Skin of body (tissue), 2 donors: ENCODE results near the gene TMEM175. TPM values are rescaled to one million over a fixed set of nuclear protein-coding genes. Genes with fewer than 3 reads are reported as not detected.

Source experiments
- DNase-seq: peaks from one replicate; lab custom pipeline; 2025; lab: John Stamatoyannopoulos, UW
- total RNA-seq: library from RNA; depleted of rRNA; stranded (reverse); fragments of >200 nt; gene quantifications from one replicate; pipeline ENCODE4 v1.2.3, GENCODE V29; 2014

Gene TMEM175
- total RNA-seq, 1 donor from 2014 or later, result 25.4 TPM

DNA sequence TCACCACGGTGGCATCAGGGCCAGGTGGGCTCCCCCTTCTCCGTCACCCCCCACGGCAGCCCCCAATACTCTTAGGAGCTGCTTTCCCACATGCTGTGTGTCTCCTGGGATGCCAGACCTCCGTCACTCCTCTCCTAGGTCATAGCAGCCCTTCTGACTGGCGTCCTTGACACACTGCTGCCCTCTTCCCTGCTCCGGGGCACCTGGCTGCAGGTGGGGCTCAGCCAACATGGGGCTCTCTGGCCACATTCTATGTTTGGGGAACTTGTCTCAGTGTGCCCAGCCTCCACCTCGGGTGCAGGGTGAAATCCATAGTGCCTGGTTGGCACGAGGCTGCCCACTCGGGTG, 13.8 kb downstream of the TMEM175 start:
- no peak for DNase-seq

GRCh38 chr4:946517-947471, 14.5 kb downstream of the TMEM175 start:
- no peak for DNase-seq

- no peak for DNase-seq
Measured at GRCh38 chr4:947491-947971, 15.3 kb downstream of the TMEM175 start.

- DNase-seq, result no peak
Measured at GRCh38 chr4:948101-948935, 16.1 kb downstream of the TMEM175 start.

DNA sequence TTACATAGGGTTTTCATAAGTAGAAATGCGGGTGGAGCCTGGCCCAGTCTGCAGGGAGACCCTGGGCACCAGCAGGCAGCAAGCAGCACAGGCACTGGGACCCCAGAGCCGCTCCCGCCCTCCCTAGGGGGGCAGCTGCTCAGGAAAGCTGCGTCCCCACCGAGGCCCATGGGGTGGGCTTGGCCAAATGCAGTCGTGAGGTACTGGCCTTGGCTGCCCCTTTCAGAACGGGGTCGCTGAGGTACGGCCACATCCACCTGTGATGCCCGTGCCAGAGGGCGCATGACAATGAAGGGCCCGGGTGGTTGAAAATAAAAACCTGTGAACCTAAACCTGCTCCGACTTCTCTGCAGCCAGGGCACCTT, 16.7 kb downstream of the TMEM175 start:
- no peak for DNase-seq

DNA sequence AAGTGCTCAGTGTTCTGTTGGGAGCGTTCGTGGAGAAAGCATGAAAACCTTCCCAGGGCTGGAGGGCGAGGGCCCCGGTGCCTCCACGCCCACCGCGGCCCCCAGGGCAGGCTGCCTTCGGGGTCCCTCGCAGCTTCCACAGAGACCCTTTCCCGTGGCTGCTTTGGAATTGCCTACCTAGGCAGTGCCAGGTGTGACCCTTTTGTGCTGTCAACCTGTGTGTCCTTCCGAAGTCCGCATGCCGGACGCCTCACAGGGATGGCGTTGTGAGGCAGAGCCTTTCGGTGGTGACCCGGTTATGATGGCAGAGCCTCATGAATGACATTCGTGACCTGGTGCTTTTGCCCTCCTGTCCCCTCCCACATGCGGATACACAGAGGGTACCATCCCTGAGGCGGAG, 17.4 kb downstream of the TMEM175 start:
- no peak for DNase-seq

DNA sequence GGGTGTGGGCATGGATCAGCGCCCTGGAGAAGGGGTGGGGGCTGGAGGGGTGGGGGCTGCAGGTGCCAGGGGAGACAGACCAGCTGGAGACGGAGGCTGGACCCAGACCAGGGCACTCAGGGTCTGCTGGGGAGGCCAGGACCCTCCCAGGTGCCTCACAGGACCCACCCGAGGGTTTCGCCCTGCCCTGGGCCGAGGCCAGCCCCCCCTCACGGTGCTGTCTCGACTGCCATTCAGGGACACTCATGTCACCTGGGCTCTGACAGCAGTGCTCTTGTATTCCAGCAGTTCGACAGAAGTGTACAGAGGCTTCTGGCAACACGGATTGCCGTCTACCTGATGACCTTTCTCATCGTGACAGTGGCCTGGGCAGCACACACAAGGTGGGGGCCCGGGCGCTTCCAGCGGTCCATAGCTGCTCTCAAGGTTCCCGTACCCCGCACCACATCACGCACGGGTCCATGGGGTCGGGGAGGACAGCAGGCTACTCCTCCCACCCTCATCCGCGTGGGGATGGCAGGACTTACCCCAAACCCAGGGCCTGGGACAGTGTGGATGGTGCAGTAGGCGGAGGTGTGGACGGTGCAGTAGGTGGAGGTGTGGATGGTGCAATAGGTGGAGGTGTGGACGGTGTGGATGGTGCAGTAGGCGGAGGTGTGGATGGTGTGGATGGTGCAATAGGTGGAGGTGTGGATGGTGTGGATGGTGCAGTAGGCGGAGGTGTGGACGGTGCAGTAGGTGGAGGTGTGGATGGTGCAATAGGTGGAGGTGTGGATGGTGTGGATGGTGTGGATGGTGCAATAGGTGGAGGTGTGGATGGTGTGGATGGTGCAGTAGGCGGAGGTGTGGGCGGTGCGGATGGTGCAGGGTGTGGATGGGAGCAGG, 18.1 kb downstream of the TMEM175 start:
- DNase-seq, result no peak

DNA sequence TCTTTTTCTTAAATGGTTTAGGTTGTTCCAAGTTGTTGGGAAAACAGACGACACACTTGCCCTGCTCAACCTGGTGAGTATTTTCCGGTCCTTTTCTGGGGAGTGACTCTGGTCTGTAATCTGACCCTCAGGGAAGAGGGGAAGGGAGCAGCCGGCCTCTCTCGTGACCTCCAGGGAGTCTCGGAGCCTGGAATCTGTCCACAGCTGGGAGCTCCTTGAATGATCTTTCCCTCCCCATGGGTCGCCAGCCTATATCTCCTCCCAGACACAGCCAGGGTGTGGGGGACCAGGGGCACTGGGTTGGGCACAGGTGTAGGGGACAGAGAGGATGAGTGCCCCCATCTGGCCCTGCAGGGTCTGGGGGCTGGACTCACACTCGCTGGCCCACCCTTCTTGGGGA, 18.9 kb downstream of the TMEM175 start:
- no peak for DNase-seq

GRCh38 chr4:951594-952468, 19.6 kb downstream of the TMEM175 start:
- DNase-seq, result no peak

- DNase-seq, result no peak
Measured at GRCh38 chr4:952881-953573, 20.8 kb downstream of the TMEM175 start.

DNA sequence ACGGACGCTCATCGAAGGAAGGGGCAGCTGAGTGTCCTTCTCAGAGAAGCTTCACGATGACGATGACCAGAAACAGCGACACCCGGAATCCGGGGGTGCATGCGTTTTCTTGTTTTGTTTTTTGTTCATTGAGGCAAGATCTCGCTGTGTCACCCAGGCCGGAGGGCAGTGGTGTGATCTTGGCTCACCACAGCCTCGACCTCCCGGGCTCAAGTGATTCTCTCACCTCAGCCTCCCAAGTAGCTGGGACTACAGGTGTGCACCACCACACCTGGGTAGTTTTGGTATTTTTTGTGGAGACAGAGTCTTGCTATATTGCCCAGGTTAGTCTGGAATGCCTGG, 21.3 kb downstream of the TMEM175 start:
- no peak for DNase-seq

DNA sequence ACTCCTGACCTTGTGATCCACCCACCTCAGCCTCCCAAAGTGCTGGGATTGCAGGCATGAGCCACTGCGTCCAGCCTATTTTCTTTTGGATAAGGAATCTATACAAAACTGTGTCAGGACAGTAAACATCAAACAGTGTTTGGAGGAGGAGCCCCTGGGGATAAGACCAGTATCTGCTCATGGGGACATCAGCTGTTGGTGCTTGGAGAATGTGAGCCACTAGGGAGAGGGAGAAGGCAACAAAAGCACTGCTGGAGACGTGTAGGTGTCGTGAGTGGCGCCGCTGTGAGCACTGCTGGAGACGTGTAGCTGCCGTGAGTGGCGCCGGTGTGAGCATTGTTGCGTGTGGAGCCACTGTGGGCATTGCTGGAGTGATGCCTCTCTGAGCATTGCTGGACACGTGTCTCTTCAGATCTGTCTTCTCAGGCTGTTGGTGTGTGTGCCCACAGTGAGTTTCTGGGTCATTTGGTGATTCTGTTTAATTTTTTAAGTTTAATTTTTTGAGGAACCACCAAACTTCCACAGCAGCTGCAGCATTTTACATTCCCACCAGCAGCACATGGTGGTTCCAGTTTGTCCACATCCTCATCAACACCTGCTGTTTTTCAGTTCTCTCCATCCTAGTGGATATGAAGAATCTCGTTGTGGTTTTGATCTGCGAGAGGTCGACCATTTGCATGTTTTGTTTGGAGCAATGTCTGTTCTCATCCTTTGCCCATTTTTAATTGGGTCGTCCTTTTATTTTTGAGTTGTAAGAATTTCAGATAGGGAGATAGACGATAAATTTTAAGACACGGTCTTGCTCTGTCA, 22.2 kb downstream of the TMEM175 start:
- no peak for DNase-seq

- no peak for DNase-seq
Measured at GRCh38 chr4:955161-955921, 23.1 kb downstream of the TMEM175 start.

GRCh38 chr4:955931-956381, 23.7 kb downstream of the TMEM175 start:
- DNase-seq, result no peak

GRCh38 chr4:956531-957230, 24.4 kb downstream of the TMEM175 start:
- no peak for DNase-seq

- no peak for DNase-seq
Measured at GRCh38 chr4:957231-957580, 24.9 kb downstream of the TMEM175 start.

DNA sequence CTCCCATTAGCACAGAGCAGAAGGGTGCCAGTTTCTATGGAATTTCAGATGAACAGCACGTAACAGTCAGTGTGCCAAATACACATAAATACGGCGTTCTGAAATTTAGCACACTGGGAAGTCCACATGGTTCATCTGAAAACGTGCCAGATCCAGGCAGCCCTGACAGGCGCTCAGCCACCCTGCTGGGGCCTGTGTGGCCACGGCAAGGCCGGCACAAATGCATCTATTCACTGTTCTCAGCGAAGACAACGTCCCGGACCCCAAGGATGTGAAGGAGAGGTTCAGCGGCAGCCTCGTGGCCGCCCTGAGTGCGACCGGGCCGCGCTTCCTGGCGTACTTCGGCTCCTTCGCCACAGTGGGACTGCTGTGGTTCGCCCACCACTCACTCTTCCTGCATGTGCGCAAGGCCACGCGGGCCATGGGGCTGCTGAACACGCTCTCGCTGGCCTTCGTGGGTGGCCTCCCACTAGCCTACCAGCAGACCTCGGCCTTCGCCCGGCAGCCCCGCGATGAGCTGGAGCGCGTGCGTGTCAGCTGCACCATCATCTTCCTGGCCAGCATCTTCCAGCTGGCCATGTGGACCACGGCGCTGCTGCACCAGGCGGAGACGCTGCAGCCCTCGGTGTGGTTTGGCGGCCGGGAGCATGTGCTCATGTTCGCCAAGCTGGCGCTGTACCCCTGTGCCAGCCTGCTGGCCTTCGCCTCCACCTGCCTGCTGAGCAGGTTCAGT, 25.5 kb downstream of the TMEM175 start:
- no peak for DNase-seq
